ENCODE data around the gene IL17B.

Gene IL17B

DNA sequence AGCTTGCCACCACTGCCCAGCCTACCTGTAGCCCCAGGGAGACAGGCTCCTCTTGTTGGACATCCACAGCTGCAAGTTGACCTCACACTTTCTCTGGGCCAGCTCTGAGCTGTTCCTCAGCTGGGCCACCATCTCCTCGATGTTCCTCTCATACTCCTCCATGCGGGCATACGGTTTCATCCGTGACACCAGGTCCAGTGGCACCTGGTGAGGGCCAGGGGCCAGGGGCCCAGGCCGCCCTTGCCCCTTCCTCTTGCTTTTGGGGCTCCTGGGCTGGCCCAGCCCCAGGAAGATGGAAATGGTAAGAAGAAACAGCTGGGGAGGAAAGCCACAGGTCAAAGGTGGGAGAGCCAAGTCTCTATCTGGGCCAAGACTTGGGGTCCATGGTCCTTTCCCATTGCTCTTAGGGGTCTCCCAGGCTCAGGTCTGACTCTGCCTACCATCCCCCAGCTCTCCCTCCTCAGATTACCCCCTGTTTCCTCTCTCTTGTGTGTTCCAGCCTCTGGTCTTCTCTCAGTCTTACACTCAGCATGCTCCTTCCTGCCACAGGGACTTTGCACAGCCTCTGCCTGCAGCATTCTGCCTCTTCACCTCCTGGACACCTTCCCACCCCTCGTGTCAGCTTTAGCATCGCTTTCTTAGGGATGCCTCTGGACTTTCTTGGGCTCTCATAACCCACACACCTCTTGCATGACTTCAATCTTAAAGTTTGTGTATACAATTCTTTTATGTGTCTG lies 2.2 kb downstream of the IL17B start:
- 89 to 92% methylated on average over 7 of the region's 7 CpGs for WGBS, 2 experiments
- H3K4me1 ChIP-seq (ENCODE audit: control insufficient read depth, insufficient read depth, low read length) = peaks cover 7% of the 10 kb centered on the region
- H3K27ac ChIP-seq (ENCODE audit: insufficient read depth, low read depth, low read length, poor library complexity, severe bottlenecking) = no peak overlapping the region
- H3K9me3 ChIP-seq (ENCODE audit: control insufficient read depth, low read length) = no peaks in the 10 kb centered on the region
- H3K36me3 ChIP-seq (ENCODE audit: control insufficient read depth, insufficient read depth, low read length) = no peaks in the 10 kb centered on the region
- H3K27me3 ChIP-seq (ENCODE audit: control insufficient read depth, insufficient read depth, low read length, poor library complexity, severe bottlenecking) = no peaks in the 10 kb centered on the region
- H3K4me3 ChIP-seq (ENCODE audit: insufficient read depth, low read depth, low read length) = no peak overlapping the region

DNA sequence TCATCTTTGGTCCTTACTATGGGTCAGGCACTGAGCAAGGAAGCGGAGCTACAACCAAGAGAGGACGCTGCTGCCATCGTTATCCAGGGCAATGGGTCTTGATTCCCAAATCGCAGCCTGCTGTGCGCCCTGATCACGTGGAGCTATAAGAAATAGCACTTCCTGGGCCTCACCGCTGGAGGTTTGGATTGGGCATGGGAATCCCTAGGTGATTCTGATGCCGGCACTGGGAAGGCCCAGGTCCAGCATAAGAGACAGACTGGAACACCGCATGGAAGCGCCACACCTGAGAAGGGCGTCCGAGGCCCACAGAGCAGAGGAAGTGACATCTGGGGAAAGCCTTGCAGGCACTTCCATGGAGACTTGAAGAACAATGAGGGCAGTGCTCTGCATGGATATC lies 3.0 kb downstream of the IL17B start:
- Histone ChIP-seq H3K27me3 (ENCODE audit: control insufficient read depth, insufficient read depth, low read length, poor library complexity, severe bottlenecking) (no peaks in the 10 kb centered on the region), H3K4me3 (ENCODE audit: insufficient read depth, low read depth, low read length) (no peak overlapping the region), H3K36me3 (ENCODE audit: control insufficient read depth, insufficient read depth, low read length) (no peaks in the 10 kb centered on the region), H3K9me3 (ENCODE audit: control insufficient read depth, low read length) (no peaks in the 10 kb centered on the region), H3K4me1 (ENCODE audit: control insufficient read depth, insufficient read depth, low read length) (peaks cover under 1% of the 10 kb centered on the region), H3K27ac (ENCODE audit: insufficient read depth, low read depth, low read length, poor library complexity, severe bottlenecking) (no peak overlapping the region)
- 95% methylated on average over 12 of the region's 12 CpGs for WGBS, 2 experiments

DNA sequence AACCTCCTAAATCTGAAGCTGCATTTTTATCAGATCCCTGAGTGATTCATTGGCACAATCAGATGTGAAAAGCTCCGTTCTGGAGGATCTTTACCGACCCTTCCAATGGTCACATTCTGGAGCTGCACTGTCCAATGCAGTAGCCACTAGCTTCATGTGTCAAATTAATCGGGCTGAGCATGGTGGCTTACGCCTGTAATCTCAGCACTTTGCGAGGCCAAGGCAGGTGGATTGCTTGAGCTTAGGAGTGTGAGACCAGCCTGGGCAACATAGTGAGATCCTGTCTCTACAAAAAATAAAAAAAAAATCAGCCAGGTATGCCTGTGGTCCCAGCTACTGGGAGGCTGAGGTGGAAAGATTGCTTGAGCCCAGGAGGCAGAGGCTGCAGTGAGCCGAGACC lies 3.7 kb downstream of the IL17B start:
- WGBS, 2 experiments = 92 to 94% methylated on average over 6 of the region's 6 CpGs
- no peak overlapping the region for H3K27ac ChIP-seq (ENCODE audit: insufficient read depth, low read depth, low read length, poor library complexity, severe bottlenecking)
- H3K36me3 ChIP-seq (ENCODE audit: control insufficient read depth, insufficient read depth, low read length) = no peaks in the 10 kb centered on the region
- H3K4me3 ChIP-seq (ENCODE audit: insufficient read depth, low read depth, low read length) = no peak overlapping the region
- no peaks in the 10 kb centered on the region for H3K27me3 ChIP-seq (ENCODE audit: control insufficient read depth, insufficient read depth, low read length, poor library complexity, severe bottlenecking)
- H3K4me1 ChIP-seq (ENCODE audit: control insufficient read depth, insufficient read depth, low read length) = no peaks in the 10 kb centered on the region
- no peaks in the 10 kb centered on the region for H3K9me3 ChIP-seq (ENCODE audit: control insufficient read depth, low read length)

DNA sequence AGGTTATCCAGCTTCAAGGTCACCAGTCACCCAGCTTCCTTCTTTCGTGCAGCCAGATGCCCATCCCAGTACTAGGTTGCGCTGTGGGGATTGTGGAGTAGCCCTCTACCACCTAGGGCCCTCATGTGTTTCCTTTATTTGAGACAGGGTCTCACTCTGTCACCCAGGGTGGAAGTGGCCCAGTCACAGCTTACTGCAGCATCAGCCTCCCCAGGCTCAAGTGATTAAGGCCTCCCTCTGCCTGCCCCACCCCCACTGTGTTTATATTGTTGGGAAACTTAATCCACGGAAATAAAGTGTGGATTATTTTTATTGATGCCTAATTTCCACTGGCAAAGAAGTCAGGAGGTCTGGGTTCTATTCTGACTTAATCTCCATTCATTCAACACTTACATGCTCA lies 4.3 kb downstream of the IL17B start:
- H3K4me3 ChIP-seq (ENCODE audit: insufficient read depth, low read depth, low read length) = no peak overlapping the region
- H3K4me1 ChIP-seq (ENCODE audit: control insufficient read depth, insufficient read depth, low read length) = no peaks in the 10 kb centered on the region
- H3K9me3 ChIP-seq (ENCODE audit: control insufficient read depth, low read length) = no peaks in the 10 kb centered on the region
- no peak overlapping the region for H3K27ac ChIP-seq (ENCODE audit: insufficient read depth, low read depth, low read length, poor library complexity, severe bottlenecking)
- WGBS, 2 experiments = 88 to 96% methylated on average over 2 of the region's 3 CpGs
- no peaks in the 10 kb centered on the region for H3K27me3 ChIP-seq (ENCODE audit: control insufficient read depth, insufficient read depth, low read length, poor library complexity, severe bottlenecking)
- no peaks in the 10 kb centered on the region for H3K36me3 ChIP-seq (ENCODE audit: control insufficient read depth, insufficient read depth, low read length)

DNA sequence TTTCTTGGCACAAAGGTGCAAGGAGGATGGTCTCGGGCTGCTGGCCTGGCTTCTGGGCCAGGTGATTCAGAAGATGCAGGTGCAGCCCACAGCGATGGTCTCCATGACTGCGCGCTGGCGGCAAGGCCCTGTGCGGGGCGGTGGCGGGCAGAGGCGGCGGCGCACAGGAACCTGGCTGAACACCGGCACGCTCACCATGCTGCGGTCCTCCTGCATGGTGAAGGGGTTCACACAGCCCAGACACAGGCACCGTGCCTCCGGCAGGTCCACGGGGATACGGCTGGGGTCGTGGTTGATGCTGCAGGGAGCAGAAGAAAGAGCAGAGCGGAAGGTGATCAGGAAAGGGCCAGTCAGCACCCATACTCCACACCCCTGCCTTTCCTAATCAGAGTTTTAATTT lies 4.8 kb downstream of the IL17B start:
- 95 to 96% methylated on average over 20 of the region's 20 CpGs for WGBS, 2 experiments
- no peaks in the 10 kb centered on the region for H3K36me3 ChIP-seq (ENCODE audit: control insufficient read depth, insufficient read depth, low read length)

DNA sequence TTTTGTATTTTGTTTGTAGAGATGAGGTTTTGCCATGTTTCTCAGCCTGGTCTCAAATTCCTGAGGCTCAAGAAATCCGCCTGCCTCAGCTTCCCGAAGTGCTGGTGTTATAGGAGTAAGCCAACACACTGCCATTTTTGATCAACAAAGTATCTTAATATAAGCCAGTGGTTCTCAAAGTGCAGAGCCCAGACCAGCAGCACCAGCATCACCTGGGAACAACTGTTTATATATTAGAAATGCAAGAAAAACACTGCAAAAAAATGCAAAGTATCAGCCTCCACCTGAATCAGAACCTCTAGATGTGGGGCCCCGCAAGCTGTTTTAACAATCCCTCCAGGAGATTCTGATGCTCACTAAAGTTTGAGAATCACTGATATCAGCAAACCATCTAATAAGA lies 6.2 kb downstream of the IL17B start:
- H3K36me3 ChIP-seq (ENCODE audit: control insufficient read depth, insufficient read depth, low read length) = no peaks in the 10 kb centered on the region
- no peak overlapping the region for H3K27ac ChIP-seq (ENCODE audit: insufficient read depth, low read depth, low read length, poor library complexity, severe bottlenecking)
- no peaks in the 10 kb centered on the region for H3K27me3 ChIP-seq (ENCODE audit: control insufficient read depth, insufficient read depth, low read length, poor library complexity, severe bottlenecking)
- no peaks in the 10 kb centered on the region for H3K9me3 ChIP-seq (ENCODE audit: control insufficient read depth, low read length)
- 91 to 97% methylated on average over 3 of the region's 3 CpGs for WGBS, 2 experiments
- H3K4me3 ChIP-seq (ENCODE audit: insufficient read depth, low read depth, low read length) = no peak overlapping the region
- H3K4me1 ChIP-seq (ENCODE audit: control insufficient read depth, insufficient read depth, low read length) = no peaks in the 10 kb centered on the region

More for the DNA sequence above, 4.8 kb downstream of the IL17B start:
- H3K27ac ChIP-seq (ENCODE audit: insufficient read depth, low read depth, low read length, poor library complexity, severe bottlenecking) = no peak overlapping the region
- H3K27me3 ChIP-seq (ENCODE audit: control insufficient read depth, insufficient read depth, low read length, poor library complexity, severe bottlenecking) = no peaks in the 10 kb centered on the region
- H3K4me3 ChIP-seq (ENCODE audit: insufficient read depth, low read depth, low read length) = no peak overlapping the region
- H3K4me1 ChIP-seq (ENCODE audit: control insufficient read depth, insufficient read depth, low read length) = no peaks in the 10 kb centered on the region
- no peaks in the 10 kb centered on the region for H3K9me3 ChIP-seq (ENCODE audit: control insufficient read depth, low read length)

DNA sequence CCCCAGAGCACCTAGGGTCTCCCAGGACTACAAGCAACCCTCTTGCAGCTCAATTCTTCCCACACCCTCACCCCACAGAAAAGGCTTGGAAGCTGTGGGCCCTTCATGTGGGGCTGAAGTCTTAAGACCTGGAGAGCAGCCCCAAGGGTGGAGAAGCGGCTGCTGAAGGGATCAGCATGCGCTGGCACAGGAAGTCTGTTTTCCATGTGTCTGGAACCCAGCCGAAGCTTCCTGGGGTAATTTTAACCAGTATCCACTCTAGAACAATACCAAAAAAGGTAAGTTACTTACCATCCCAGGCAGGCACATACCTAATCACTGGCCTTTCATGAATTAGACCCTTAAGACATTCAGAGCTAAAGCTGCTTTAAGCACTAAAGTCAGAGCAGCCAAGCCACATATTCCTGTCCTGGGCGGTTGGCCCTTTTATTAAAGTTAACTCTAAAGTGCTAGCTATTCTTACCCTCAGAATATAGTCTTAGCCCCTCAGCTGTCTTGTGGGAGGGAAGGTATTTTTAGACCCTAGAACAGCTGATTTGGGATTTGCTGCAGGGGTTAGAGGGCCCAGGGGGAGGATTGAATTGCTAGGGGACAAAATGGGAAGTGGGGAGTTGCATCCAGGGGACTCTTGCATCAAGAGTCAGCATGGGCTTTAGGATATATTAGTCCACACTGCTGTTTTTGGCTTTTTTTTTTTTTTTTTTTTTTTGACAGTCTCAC lies 6.9 kb downstream of the IL17B start:
- H3K36me3 ChIP-seq (ENCODE audit: control insufficient read depth, insufficient read depth, low read length) = no peaks in the 10 kb centered on the region
- no peaks in the 10 kb centered on the region for H3K9me3 ChIP-seq (ENCODE audit: control insufficient read depth, low read length)
- no peaks in the 10 kb centered on the region for H3K27me3 ChIP-seq (ENCODE audit: control insufficient read depth, insufficient read depth, low read length, poor library complexity, severe bottlenecking)
- no peak overlapping the region for H3K27ac ChIP-seq (ENCODE audit: insufficient read depth, low read depth, low read length, poor library complexity, severe bottlenecking)
- no peaks in the 10 kb centered on the region for H3K4me1 ChIP-seq (ENCODE audit: control insufficient read depth, insufficient read depth, low read length)
- H3K4me3 ChIP-seq (ENCODE audit: insufficient read depth, low read depth, low read length) = no peak overlapping the region
- 85 to 91% methylated on average over 4 of the region's 4 CpGs for WGBS, 2 experiments

DNA sequence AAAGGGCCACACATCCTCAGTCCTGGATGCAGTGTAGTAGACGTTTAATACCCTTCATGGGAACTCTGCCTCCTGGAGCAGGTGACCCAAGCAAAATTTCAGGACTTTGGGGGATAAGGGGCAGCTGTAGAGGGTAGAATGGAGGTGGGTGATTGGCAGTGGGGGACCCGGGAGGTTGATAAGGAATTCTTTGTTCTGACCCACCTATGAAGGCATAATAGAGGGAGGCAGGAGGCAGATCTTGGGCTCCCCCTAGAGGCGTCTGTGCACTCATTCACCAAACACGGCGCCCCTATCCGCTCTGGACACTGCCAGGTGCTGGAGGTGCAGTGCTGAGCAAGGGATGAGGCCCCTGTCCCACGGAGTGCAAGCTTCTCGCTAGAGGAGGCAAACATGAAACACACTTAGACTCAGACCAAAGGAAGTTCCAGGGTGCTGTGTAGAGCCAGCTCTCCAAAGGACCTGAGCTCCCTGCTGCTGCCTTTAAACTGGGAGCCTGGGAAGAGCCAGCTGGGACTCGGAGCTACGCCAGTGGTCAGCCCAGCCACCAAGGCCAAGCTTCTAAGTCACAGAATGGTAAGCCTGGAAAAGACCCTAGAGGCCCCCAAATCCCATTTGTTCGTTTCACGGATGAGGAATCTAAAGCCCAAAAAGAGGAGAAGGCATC lies 7.7 kb downstream of the IL17B start:
- no peaks in the 10 kb centered on the region for H3K27me3 ChIP-seq (ENCODE audit: control insufficient read depth, insufficient read depth, low read length, poor library complexity, severe bottlenecking)
- no peaks in the 10 kb centered on the region for H3K36me3 ChIP-seq (ENCODE audit: control insufficient read depth, insufficient read depth, low read length)
- no peak overlapping the region for H3K27ac ChIP-seq (ENCODE audit: insufficient read depth, low read depth, low read length, poor library complexity, severe bottlenecking)
- no peaks in the 10 kb centered on the region for H3K9me3 ChIP-seq (ENCODE audit: control insufficient read depth, low read length)
- H3K4me1 ChIP-seq (ENCODE audit: control insufficient read depth, insufficient read depth, low read length) = no peaks in the 10 kb centered on the region
- H3K4me3 ChIP-seq (ENCODE audit: insufficient read depth, low read depth, low read length) = no peak overlapping the region
- WGBS, 2 experiments = 51 to 53% methylated on average over 12 of the region's 12 CpGs

DNA sequence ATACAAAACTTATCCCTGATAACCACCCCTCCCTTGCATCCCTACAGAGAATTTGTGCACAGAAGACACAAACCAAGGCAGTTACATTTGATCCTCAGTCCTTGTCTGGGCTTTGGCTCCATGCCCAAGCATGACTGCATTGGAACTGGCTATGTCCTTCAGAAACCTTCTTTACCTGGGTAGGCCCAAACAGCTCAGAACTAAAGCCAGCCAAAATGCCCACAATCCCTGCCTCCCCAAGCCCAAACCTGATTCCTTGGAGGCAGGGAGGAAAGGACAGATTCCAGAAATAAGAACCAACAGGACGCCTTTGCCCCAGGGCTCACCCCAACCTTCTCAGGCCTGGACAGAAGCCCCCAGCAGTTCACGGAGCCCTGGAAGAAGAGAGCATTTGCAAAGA lies 8.2 kb downstream of the IL17B start:
- no peaks in the 10 kb centered on the region for H3K36me3 ChIP-seq (ENCODE audit: control insufficient read depth, insufficient read depth, low read length)
- no peaks in the 10 kb centered on the region for H3K4me1 ChIP-seq (ENCODE audit: control insufficient read depth, insufficient read depth, low read length)
- WGBS, 2 experiments = 73 to 77% methylated on average over 2 of the region's 2 CpGs
- H3K9me3 ChIP-seq (ENCODE audit: control insufficient read depth, low read length) = no peaks in the 10 kb centered on the region
- H3K27me3 ChIP-seq (ENCODE audit: control insufficient read depth, insufficient read depth, low read length, poor library complexity, severe bottlenecking) = no peaks in the 10 kb centered on the region
- H3K4me3 ChIP-seq (ENCODE audit: insufficient read depth, low read depth, low read length) = no peak overlapping the region
- no peak overlapping the region for H3K27ac ChIP-seq (ENCODE audit: insufficient read depth, low read depth, low read length, poor library complexity, severe bottlenecking)

DNA sequence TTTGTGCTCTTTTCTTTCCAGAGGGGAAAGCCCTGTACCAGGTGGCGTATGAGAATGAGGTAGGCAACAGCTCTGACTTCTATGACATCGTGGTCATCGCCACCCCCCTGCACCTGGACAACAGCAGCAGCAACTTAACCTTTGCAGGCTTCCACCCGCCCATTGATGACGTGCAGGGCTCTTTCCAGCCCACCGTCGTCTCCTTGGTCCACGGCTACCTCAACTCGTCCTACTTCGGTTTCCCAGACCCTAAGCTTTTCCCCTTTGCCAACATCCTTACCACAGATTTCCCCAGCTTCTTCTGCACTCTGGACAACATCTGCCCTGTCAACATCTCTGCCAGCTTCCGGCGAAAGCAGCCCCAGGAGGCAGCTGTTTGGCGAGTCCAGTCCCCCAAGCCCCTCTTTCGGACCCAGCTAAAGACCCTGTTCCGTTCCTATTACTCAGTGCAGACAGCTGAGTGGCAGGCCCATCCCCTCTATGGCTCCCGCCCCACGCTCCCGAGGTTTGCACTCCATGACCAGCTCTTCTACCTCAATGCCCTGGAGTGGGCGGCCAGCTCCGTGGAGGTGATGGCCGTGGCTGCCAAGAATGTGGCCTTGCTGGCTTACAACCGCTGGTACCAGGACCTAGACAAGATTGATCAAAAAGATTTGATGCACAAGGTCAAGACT lies 11.0 kb downstream of the IL17B start:
- no peaks in the 10 kb centered on the region for H3K27me3 ChIP-seq (ENCODE audit: control insufficient read depth, insufficient read depth, low read length, poor library complexity, severe bottlenecking)
- no peak overlapping the region for H3K4me3 ChIP-seq (ENCODE audit: insufficient read depth, low read depth, low read length)
- H3K36me3 ChIP-seq (ENCODE audit: control insufficient read depth, insufficient read depth, low read length) = no peaks in the 10 kb centered on the region
- H3K4me1 ChIP-seq (ENCODE audit: control insufficient read depth, insufficient read depth, low read length) = no peaks in the 10 kb centered on the region
- no peaks in the 10 kb centered on the region for H3K9me3 ChIP-seq (ENCODE audit: control insufficient read depth, low read length)
- no peak overlapping the region for H3K27ac ChIP-seq (ENCODE audit: insufficient read depth, low read depth, low read length, poor library complexity, severe bottlenecking)
- 95 to 96% methylated on average over 22 of the region's 22 CpGs for WGBS, 2 experiments

Data from ectodermal cell (in vitro differentiated cells).